Ascending aorta (tissue), 2 donors: ENCODE data around the gene ZBTB16. TPM values are rescaled to one million over a fixed set of nuclear protein-coding genes. Genes with fewer than 3 reads are reported as not detected.
A peak's percentile ranks its signal among the peaks of the same experiment; 100 is the strongest.

Source experiments
- DNase-seq, 2 donors: peaks; one replicate each; pipeline ENCODE4 v3.0.0-alpha.2; 2019; ENCODE audit warnings: low spot score in 2 of 2
- H3K27ac ChIP-seq, 2 donors: fragments of 200-600 bp; sonication (generic); one replicate each; pipeline ENCODE4 v1.5.1; 2016 to 2017; ENCODE audit warnings: mild to moderate bottlenecking in 1 of 2
- H3K27me3 ChIP-seq: fragments of 200-600 bp; sonication (generic); one replicate; pipeline ENCODE4 v1.5.1; 2017
- H3K36me3 ChIP-seq, 2 donors: fragments of 200-600 bp; sonication (generic); one replicate each; pipeline ENCODE4 v1.5.1; 2016
- H3K4me1 ChIP-seq, 2 donors: fragments of 200-600 bp; sonication (generic); one replicate each; pipeline ENCODE4 v1.5.1; 2016 to 2017; ENCODE audit warnings: mild to moderate bottlenecking in 1 of 2
- H3K4me3 ChIP-seq, 2 donors: fragments of 200-600 bp; sonication (generic); one replicate each; pipeline ENCODE4 v1.5.1; 2016 to 2017; ENCODE audit warnings: mild to moderate bottlenecking in 1 of 2
- H3K9me3 ChIP-seq, 2 donors: fragments of 200-600 bp; sonication (generic); one replicate each; pipeline ENCODE4 v1.5.1; 2016
- CTCF ChIP-seq, 3 experiments: fragments of 200-600 bp in 2 of 3; fragments of 450-650 bp in 1 of 3; sonication (generic) in 2 of 3; IDR thresholded peaks; one replicate each; pipeline ENCODE4 v1.5.1; 2016 to 2019; ENCODE audit warnings: antibody characterized with exemption in 3 of 3, mild to moderate bottlenecking in 1 of 3, moderate library complexity in 1 of 3
- intact Hi-C: fragments of 100-400 bp; cut with DNase I; formaldehyde crosslinking; loops from one replicate; pipeline ENCODE4 v1.15.1; 2023
- total RNA-seq: library from RNA; depleted of rRNA; stranded (reverse); fragments of >200 nt; gene quantifications from one replicate; pipeline ENCODE4 v1.1.0, GENCODE V29; 2016

Gene ZBTB16
- total RNA-seq, 1 donor from 2014 or later: 344 TPM

- peaks cover 22 to 37% of the 10 kb centered on the region in 2 donors for H3K36me3 ChIP-seq
- H3K4me1 ChIP-seq: peaks cover 24 to 47% of the 10 kb centered on the region in 2 donors
- H3K27ac ChIP-seq: peak overlapping the region; percentile 77 to 88
- H3K9me3 ChIP-seq: no peaks in the 10 kb centered on the region
- no peaks in the 10 kb centered on the region for H3K27me3 ChIP-seq
- DNase-seq: no peak
- H3K4me3 ChIP-seq: peak overlapping the region in 1 of 2 donors; percentile 30
- intact Hi-C loops: loop anchor here (5.0 kb wide), 1 partner anchor 76 kb away; no protein-coding TSS in a partner anchor
- TF ChIP-seq CTCF (IDR thresholded peaks at IDR 0.05): no peak
Observed at GRCh38 chr11:114258696-114259095, 199.2 kb downstream of the ZBTB16 start.

- Histone ChIP-seq H3K27me3 (no peaks in the 10 kb centered on the region), H3K4me3 (no peak overlapping the region), H3K9me3 (no peaks in the 10 kb centered on the region), H3K36me3 (peaks cover 20 to 34% of the 10 kb centered on the region in 2 donors), H3K4me1 (peaks cover 24 to 47% of the 10 kb centered on the region in 2 donors), H3K27ac (peak overlapping the region; percentile 77 to 88)
- no peak for TF ChIP-seq CTCF (IDR thresholded peaks at IDR 0.05)
- intact Hi-C loops: loop anchor here (5.0 kb wide), 1 partner anchor 77 kb away; no protein-coding TSS in a partner anchor
- DNase-seq: no peak
Observed at GRCh38 chr11:114259124-114259526, 199.6 kb downstream of the ZBTB16 start.

DNA sequence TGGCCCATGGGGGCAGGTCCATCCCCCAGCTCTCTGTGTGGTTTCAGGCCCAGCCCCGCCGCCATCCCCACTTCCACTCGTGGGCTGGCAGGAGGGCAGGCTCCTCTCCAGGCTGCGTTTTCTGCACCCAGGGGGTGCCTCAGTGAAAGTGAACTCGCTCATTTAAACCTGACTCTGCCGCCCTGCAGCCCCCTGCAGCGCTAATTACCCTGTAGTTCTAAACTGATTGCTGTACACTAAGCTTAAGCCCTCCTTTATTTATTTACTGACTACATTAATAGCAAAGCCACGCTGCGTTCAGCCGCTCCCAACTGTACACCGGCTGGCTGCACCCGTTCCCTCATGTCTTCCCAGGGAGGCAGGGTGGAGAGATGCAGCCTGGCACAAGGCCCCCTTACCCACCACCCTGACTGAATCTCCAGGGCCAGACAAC is 200.1 kb downstream of the ZBTB16 start:
- peak overlapping the region; percentile 77 to 88 for H3K27ac ChIP-seq
- no peaks in the 10 kb centered on the region for H3K9me3 ChIP-seq
- H3K36me3 ChIP-seq: peaks cover 16 to 30% of the 10 kb centered on the region in 2 donors
- H3K4me3 ChIP-seq: no peak overlapping the region
- intact Hi-C loops: loop anchor here (5.0 kb wide), 1 partner anchor 77 kb away; no protein-coding TSS in a partner anchor
- DNase-seq: no peak
- peaks cover 24 to 45% of the 10 kb centered on the region in 2 donors for H3K4me1 ChIP-seq
- TF ChIP-seq CTCF (IDR thresholded peaks at IDR 0.05): no peak
- H3K27me3 ChIP-seq: no peaks in the 10 kb centered on the region

GRCh38 chr11:114260077-114260476 is 200.6 kb downstream of the ZBTB16 start:
- no peak overlapping the region for H3K4me3 ChIP-seq
- no peak for DNase-seq
- peaks cover 24 to 44% of the 10 kb centered on the region in 2 donors for H3K4me1 ChIP-seq
- H3K36me3 ChIP-seq: peaks cover 11 to 27% of the 10 kb centered on the region in 2 donors
- TF ChIP-seq CTCF (IDR thresholded peaks at IDR 0.05): no peak
- H3K9me3 ChIP-seq: no peaks in the 10 kb centered on the region
- peak overlapping the region; percentile 77 to 88 for H3K27ac ChIP-seq
- intact Hi-C loops: loop anchor here (2.0 to 5.0 kb wide), 3 partner anchors 63 to 363 kb away; partner anchors contain the start of gene ZBTB16
- H3K27me3 ChIP-seq: no peaks in the 10 kb centered on the region

GRCh38 chr11:114260483-114260882 is 201.0 kb downstream of the ZBTB16 start:
- Histone ChIP-seq H3K4me1 (peaks cover 24 to 44% of the 10 kb centered on the region in 2 donors), H3K4me3 (no peak overlapping the region), H3K27ac (peak overlapping the region; percentile 77 to 88), H3K36me3 (peaks cover 7 to 24% of the 10 kb centered on the region in 2 donors), H3K27me3 (no peaks in the 10 kb centered on the region), H3K9me3 (no peaks in the 10 kb centered on the region)
- intact Hi-C loops: loop anchor here (2.0 to 5.0 kb wide), 3 partner anchors 63 to 364 kb away; partner anchors contain the start of gene ZBTB16
- no peak for TF ChIP-seq CTCF (IDR thresholded peaks at IDR 0.05)
- DNase-seq: no peak
